Middle frontal gyrus (tissue), 1 donor: ENCODE results near the gene DLG5.

Experiments
- DNase-seq: peaks from one replicate; pipeline ENCODE4 v3.0.0-alpha.2; 2015; ENCODE audit warnings: low spot score; ENCODE audit errors: extremely low spot score

DLG5 gene

GRCh38 chr10:77915319-77916105 lies 11.0 kb downstream of the DLG5 start:
- no peak for DNase-seq

GRCh38 chr10:77913090-77913489 lies 13.5 kb downstream of the DLG5 start:
- no peak for DNase-seq

GRCh38 chr10:77912576-77912975 lies 14.0 kb downstream of the DLG5 start:
- no peak for DNase-seq

GRCh38 chr10:77911535-77912123 lies 14.9 kb downstream of the DLG5 start:
- DNase-seq: no peak

GRCh38 chr10:77910524-77911145 lies 15.9 kb downstream of the DLG5 start:
- no peak for DNase-seq

- no peak for DNase-seq
Observed at GRCh38 chr10:77909749-77910375, 16.7 kb downstream of the DLG5 start.

GRCh38 chr10:77909021-77909748 lies 17.4 kb downstream of the DLG5 start:
- no peak for DNase-seq

GRCh38 chr10:77907900-77908717 lies 18.4 kb downstream of the DLG5 start:
- DNase-seq: no peak

GRCh38 chr10:77907462-77907861 lies 19.1 kb downstream of the DLG5 start:
- no peak for DNase-seq

- DNase-seq: no peak
Observed at GRCh38 chr10:77906951-77907421, 19.6 kb downstream of the DLG5 start.

GRCh38 chr10:77905781-77906180 lies 20.8 kb downstream of the DLG5 start:
- DNase-seq: no peak

GRCh38 chr10:77905086-77905748 lies 21.3 kb downstream of the DLG5 start:
- no peak for DNase-seq

- no peak for DNase-seq
Observed at GRCh38 chr10:77904100-77904840, 22.3 kb downstream of the DLG5 start.

GRCh38 chr10:77902159-77902558 lies 24.4 kb downstream of the DLG5 start:
- no peak for DNase-seq

GRCh38 chr10:77901743-77902142 lies 24.8 kb downstream of the DLG5 start:
- DNase-seq: no peak

GRCh38 chr10:77899690-77900089 lies 26.9 kb downstream of the DLG5 start:
- no peak for DNase-seq

- no peak for DNase-seq
Observed at GRCh38 chr10:77899080-77899477, 27.5 kb downstream of the DLG5 start.

GRCh38 chr10:77898323-77899079 lies 28.1 kb downstream of the DLG5 start:
- no peak for DNase-seq

- no peak for DNase-seq
Observed at GRCh38 chr10:77896058-77896457, 30.5 kb downstream of the DLG5 start.
